ENCODE measurements around the gene NF1. TPM values are rescaled to one million over a fixed set of nuclear protein-coding genes. Genes with fewer than 3 reads are reported as not detected.
"Not testable (repeated sequence)": the region's sequence is repeated elsewhere in the genome, so short reads cannot be mapped to it uniquely, and the experiment has no call there.

NF1 gene
- total RNA-seq: 21.9 TPM

- H3K9me3 ChIP-seq (ENCODE audit: low read depth, low read length): no peaks in the 10 kb centered on the region
- H3K27me3 ChIP-seq (ENCODE audit: insufficient read depth, low read length): no peaks in the 10 kb centered on the region
- H3K4me3 ChIP-seq (ENCODE audit: low read length): peak within 1 kb of the TSS; percentile 59
- peaks cover 11% of the 10 kb centered on the region for H3K4me1 ChIP-seq (ENCODE audit: insufficient read depth, low read length)
These were observed at the start of gene NF1 for GRCh38 chr17:31094600-31095235. Gene NF1, plus strand, starts transcription at chr17:31094977. Its CDS starts 333 bp downstream, at chr17:31095310.

GRCh38 chr17:31046856-31047425, 47.8 kb upstream of the NF1 start:
- H3K9me3 ChIP-seq (ENCODE audit: low read depth, low read length); H3K4me3 ChIP-seq (ENCODE audit: low read length); H3K27me3 ChIP-seq (ENCODE audit: insufficient read depth, low read length): not testable (repeated sequence)
- peaks cover 15% of the 10 kb centered on the region for H3K4me1 ChIP-seq (ENCODE audit: insufficient read depth, low read length)

GRCh38 chr17:31048142-31048541, 46.6 kb upstream of the NF1 start:
- Histone ChIP-seq H3K27me3 (ENCODE audit: insufficient read depth, low read length) (no peaks in the 10 kb centered on the region), H3K4me3 (ENCODE audit: low read length) (no peak overlapping the region), H3K4me1 (ENCODE audit: insufficient read depth, low read length) (peaks cover 27% of the 10 kb centered on the region), H3K9me3 (ENCODE audit: low read depth, low read length) (no peaks in the 10 kb centered on the region)

GRCh38 chr17:31048780-31049179, 46.0 kb upstream of the NF1 start:
- H3K4me3 ChIP-seq (ENCODE audit: low read length): no peak overlapping the region
- H3K4me1 ChIP-seq (ENCODE audit: insufficient read depth, low read length): peaks cover 30% of the 10 kb centered on the region
- no peaks in the 10 kb centered on the region for H3K9me3 ChIP-seq (ENCODE audit: low read depth, low read length)
- no peaks in the 10 kb centered on the region for H3K27me3 ChIP-seq (ENCODE audit: insufficient read depth, low read length)

- Histone ChIP-seq H3K4me3 (ENCODE audit: low read length) (no peak overlapping the region), H3K9me3 (ENCODE audit: low read depth, low read length) (no peaks in the 10 kb centered on the region), H3K27me3 (ENCODE audit: insufficient read depth, low read length) (no peaks in the 10 kb centered on the region), H3K4me1 (ENCODE audit: insufficient read depth, low read length) (peaks cover 30% of the 10 kb centered on the region)
These were observed 43.8 kb upstream of the NF1 start for GRCh38 chr17:31050948-31051347.

GRCh38 chr17:31051506-31051905, 43.3 kb upstream of the NF1 start:
- Histone ChIP-seq H3K9me3 (ENCODE audit: low read depth, low read length) (no peaks in the 10 kb centered on the region), H3K27me3 (ENCODE audit: insufficient read depth, low read length) (no peaks in the 10 kb centered on the region), H3K4me1 (ENCODE audit: insufficient read depth, low read length) (peaks cover 30% of the 10 kb centered on the region), H3K4me3 (ENCODE audit: low read length) (no peak overlapping the region)

- H3K27me3 ChIP-seq (ENCODE audit: insufficient read depth, low read length): no peaks in the 10 kb centered on the region
- H3K4me3 ChIP-seq (ENCODE audit: low read length): no peak overlapping the region
- H3K9me3 ChIP-seq (ENCODE audit: low read depth, low read length): no peaks in the 10 kb centered on the region
- H3K4me1 ChIP-seq (ENCODE audit: insufficient read depth, low read length): peaks cover 31% of the 10 kb centered on the region
These were observed 42.4 kb upstream of the NF1 start for GRCh38 chr17:31052187-31052889.

- H3K27me3 ChIP-seq (ENCODE audit: insufficient read depth, low read length): no peaks in the 10 kb centered on the region
- H3K4me1 ChIP-seq (ENCODE audit: insufficient read depth, low read length): peaks cover 38% of the 10 kb centered on the region
- no peaks in the 10 kb centered on the region for H3K9me3 ChIP-seq (ENCODE audit: low read depth, low read length)
- H3K4me3 ChIP-seq (ENCODE audit: low read length): no peak overlapping the region
These were observed 41.7 kb upstream of the NF1 start for GRCh38 chr17:31053071-31053470.

GRCh38 chr17:31054761-31055160, 40.0 kb upstream of the NF1 start:
- H3K4me1 ChIP-seq (ENCODE audit: insufficient read depth, low read length): peaks cover 50% of the 10 kb centered on the region
- no peaks in the 10 kb centered on the region for H3K9me3 ChIP-seq (ENCODE audit: low read depth, low read length)

GRCh38 chr17:31058976-31059375, 35.8 kb upstream of the NF1 start:
- Histone ChIP-seq H3K9me3 (ENCODE audit: low read depth, low read length) (no peaks in the 10 kb centered on the region), H3K4me3 (ENCODE audit: low read length) (no peak overlapping the region), H3K4me1 (ENCODE audit: insufficient read depth, low read length) (peaks cover 30% of the 10 kb centered on the region), H3K27me3 (ENCODE audit: insufficient read depth, low read length) (no peaks in the 10 kb centered on the region)

More at GRCh38 chr17:31054761-31055160, 40.0 kb upstream of the NF1 start:
- Histone ChIP-seq H3K4me3 (ENCODE audit: low read length) (no peak overlapping the region), H3K27me3 (ENCODE audit: insufficient read depth, low read length) (no peaks in the 10 kb centered on the region)

GRCh38 chr17:31060791-31061550, 33.8 kb upstream of the NF1 start:
- H3K27me3 ChIP-seq (ENCODE audit: insufficient read depth, low read length): no peaks in the 10 kb centered on the region
- no peaks in the 10 kb centered on the region for H3K9me3 ChIP-seq (ENCODE audit: low read depth, low read length)
- no peak overlapping the region for H3K4me3 ChIP-seq (ENCODE audit: low read length)

GRCh38 chr17:31061678-31062077, 33.1 kb upstream of the NF1 start:
- H3K9me3 ChIP-seq (ENCODE audit: low read depth, low read length): no peaks in the 10 kb centered on the region
- H3K27me3 ChIP-seq (ENCODE audit: insufficient read depth, low read length): no peaks in the 10 kb centered on the region
- H3K4me1 ChIP-seq (ENCODE audit: insufficient read depth, low read length): peaks cover 30% of the 10 kb centered on the region
- no peak overlapping the region for H3K4me3 ChIP-seq (ENCODE audit: low read length)

More at GRCh38 chr17:31060791-31061550, 33.8 kb upstream of the NF1 start:
- peaks cover 30% of the 10 kb centered on the region for H3K4me1 ChIP-seq (ENCODE audit: insufficient read depth, low read length)

GRCh38 chr17:31062346-31062745, 32.4 kb upstream of the NF1 start:
- H3K9me3 ChIP-seq (ENCODE audit: low read depth, low read length): no peaks in the 10 kb centered on the region
- H3K27me3 ChIP-seq (ENCODE audit: insufficient read depth, low read length): no peaks in the 10 kb centered on the region
- H3K4me1 ChIP-seq (ENCODE audit: insufficient read depth, low read length): peaks cover 30% of the 10 kb centered on the region
- no peak overlapping the region for H3K4me3 ChIP-seq (ENCODE audit: low read length)

- Histone ChIP-seq H3K27me3 (ENCODE audit: insufficient read depth, low read length) (no peaks in the 10 kb centered on the region), H3K9me3 (ENCODE audit: low read depth, low read length) (no peaks in the 10 kb centered on the region), H3K4me3 (ENCODE audit: low read length) (no peak overlapping the region), H3K4me1 (ENCODE audit: insufficient read depth, low read length) (peaks cover 26% of the 10 kb centered on the region)
These were observed 30.1 kb upstream of the NF1 start for GRCh38 chr17:31064707-31065106.

GRCh38 chr17:31067691-31068184, 27.0 kb upstream of the NF1 start:
- Histone ChIP-seq H3K4me3 (ENCODE audit: low read length) (no peak overlapping the region), H3K9me3 (ENCODE audit: low read depth, low read length) (no peaks in the 10 kb centered on the region), H3K27me3 (ENCODE audit: insufficient read depth, low read length) (no peaks in the 10 kb centered on the region), H3K4me1 (ENCODE audit: insufficient read depth, low read length) (peaks cover 16% of the 10 kb centered on the region)
